ENCODE measurements around the gene MAP7D3. TPM values are rescaled to one million over a fixed set of nuclear protein-coding genes. Genes with fewer than 3 reads are reported as not detected.

The MAP7D3 gene
- total RNA-seq, 1 donor from 2014 or later = 6.6 TPM

DNA sequence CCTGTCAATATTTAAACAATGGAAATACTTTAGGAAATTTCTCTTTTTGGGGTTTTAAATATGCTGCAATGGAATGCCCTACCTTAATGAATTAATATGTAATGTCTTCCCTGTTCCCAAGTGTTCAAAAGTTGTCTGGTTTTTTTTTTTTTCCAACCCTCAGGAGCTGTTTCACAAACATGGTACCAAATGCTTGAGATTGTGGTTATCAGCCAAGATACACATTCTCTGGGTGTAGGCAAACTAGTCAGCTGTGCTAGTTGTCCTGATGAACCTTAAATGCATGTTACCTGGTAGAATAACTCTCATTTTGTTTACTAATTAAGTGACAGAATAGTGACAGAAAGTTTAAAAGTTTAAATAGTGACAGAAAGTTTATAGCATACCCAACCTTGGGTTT is 53.2 kb downstream of the MAP7D3 start:
- H3K4me3 Mint-ChIP-seq (ENCODE audit: unreplicated experiment) = no peak overlapping the region
- H3K36me3 Mint-ChIP-seq (ENCODE audit: low read depth, unreplicated experiment) = no peaks in the 10 kb centered on the region
- TF ChIP-seq, protein P1, sequence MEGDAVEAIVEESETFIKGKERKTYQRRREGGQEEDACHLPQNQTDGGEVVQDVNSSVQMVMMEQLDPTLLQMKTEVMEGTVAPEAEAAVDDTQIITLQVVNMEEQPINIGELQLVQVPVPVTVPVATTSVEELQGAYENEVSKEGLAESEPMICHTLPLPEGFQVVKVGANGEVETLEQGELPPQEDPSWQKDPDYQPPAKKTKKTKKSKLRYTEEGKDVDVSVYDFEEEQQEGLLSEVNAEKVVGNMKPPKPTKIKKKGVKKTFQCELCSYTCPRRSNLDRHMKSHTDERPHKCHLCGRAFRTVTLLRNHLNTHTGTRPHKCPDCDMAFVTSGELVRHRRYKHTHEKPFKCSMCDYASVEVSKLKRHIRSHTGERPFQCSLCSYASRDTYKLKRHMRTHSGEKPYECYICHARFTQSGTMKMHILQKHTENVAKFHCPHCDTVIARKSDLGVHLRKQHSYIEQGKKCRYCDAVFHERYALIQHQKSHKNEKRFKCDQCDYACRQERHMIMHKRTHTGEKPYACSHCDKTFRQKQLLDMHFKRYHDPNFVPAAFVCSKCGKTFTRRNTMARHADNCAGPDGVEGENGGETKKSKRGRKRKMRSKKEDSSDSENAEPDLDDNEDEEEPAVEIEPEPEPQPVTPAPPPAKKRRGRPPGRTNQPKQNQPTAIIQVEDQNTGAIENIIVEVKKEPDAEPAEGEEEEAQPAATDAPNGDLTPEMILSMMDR (IDR thresholded peaks at IDR 0.05; ENCODE audit: unreplicated experiment) = no peak
- no peak overlapping the region for H3K27ac Mint-ChIP-seq (ENCODE audit: unreplicated experiment)
- peaks cover 10% of the 10 kb centered on the region for H3K4me1 Mint-ChIP-seq (ENCODE audit: unreplicated experiment)
- no peak for DNase-seq (ENCODE audit: low spot score)
- H3K27me3 Mint-ChIP-seq (ENCODE audit: unreplicated experiment) = peaks cover 2% of the 10 kb centered on the region
- H3K9me3 Mint-ChIP-seq (ENCODE audit: unreplicated experiment) = no peaks in the 10 kb centered on the region

DNA sequence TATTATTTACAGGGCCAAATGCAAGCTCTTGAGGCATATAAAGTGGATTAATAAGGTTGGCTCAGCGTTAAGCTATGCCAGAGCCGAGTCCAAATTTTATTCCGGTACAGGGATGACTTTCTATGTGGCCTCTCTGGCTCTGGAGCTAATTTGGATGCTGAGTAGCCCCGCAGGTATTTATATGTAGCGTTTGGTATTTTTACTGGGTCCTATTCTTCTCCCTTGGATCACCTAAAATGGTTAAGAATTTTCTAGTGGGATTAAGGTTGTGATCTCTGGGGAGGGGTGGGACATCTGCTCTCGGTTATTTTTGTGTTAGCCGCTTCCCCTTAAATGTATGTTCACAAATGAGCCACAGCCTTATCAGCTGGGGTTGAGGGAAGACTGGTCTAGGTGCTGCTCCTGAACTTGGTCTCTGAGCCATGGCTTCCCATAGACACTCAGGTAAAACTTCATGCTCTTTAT is 54.5 kb downstream of the MAP7D3 start:
- Mint-ChIP-seq H3K27ac (ENCODE audit: unreplicated experiment) (no peak overlapping the region), H3K9me3 (ENCODE audit: unreplicated experiment) (no peaks in the 10 kb centered on the region), H3K4me3 (ENCODE audit: unreplicated experiment) (no peak overlapping the region), H3K27me3 (ENCODE audit: unreplicated experiment) (peaks cover 2% of the 10 kb centered on the region), H3K4me1 (ENCODE audit: unreplicated experiment) (peaks cover 10% of the 10 kb centered on the region), H3K36me3 (ENCODE audit: low read depth, unreplicated experiment) (no peaks in the 10 kb centered on the region)
- TF ChIP-seq, protein P1 (IDR thresholded peaks at IDR 0.05; ENCODE audit: unreplicated experiment) = no peak
- no peak for DNase-seq (ENCODE audit: low spot score)

DNA sequence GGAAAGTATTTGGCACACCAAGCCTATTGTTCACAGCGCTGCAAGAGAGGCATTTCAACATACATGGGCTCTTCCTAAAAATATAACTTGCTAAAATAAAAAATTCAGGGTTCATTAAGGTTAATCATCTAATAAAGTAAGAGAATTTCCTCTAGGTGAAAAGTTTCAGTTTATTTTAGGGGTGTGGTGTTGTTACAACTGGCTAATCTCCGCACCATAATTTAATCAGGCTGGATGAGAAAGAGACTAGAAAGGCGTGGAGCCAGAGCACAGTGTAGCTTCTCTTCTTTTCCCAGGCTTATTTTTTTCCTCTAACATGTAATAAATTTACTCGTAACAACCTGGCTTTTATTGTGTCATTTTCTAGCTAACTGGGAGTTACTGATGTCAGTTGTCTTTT is 56.0 kb downstream of the MAP7D3 start:
- H3K27ac Mint-ChIP-seq (ENCODE audit: unreplicated experiment) = no peak overlapping the region
- H3K4me1 Mint-ChIP-seq (ENCODE audit: unreplicated experiment) = peaks cover 16% of the 10 kb centered on the region
- no peaks in the 10 kb centered on the region for H3K36me3 Mint-ChIP-seq (ENCODE audit: low read depth, unreplicated experiment)
- peaks cover 2% of the 10 kb centered on the region for H3K27me3 Mint-ChIP-seq (ENCODE audit: unreplicated experiment)
- TF ChIP-seq, protein P1 (IDR thresholded peaks at IDR 0.05; ENCODE audit: unreplicated experiment) = no peak
- H3K4me3 Mint-ChIP-seq (ENCODE audit: unreplicated experiment) = no peak overlapping the region
- no peak for DNase-seq (ENCODE audit: low spot score)
- H3K9me3 Mint-ChIP-seq (ENCODE audit: unreplicated experiment) = no peaks in the 10 kb centered on the region

DNA sequence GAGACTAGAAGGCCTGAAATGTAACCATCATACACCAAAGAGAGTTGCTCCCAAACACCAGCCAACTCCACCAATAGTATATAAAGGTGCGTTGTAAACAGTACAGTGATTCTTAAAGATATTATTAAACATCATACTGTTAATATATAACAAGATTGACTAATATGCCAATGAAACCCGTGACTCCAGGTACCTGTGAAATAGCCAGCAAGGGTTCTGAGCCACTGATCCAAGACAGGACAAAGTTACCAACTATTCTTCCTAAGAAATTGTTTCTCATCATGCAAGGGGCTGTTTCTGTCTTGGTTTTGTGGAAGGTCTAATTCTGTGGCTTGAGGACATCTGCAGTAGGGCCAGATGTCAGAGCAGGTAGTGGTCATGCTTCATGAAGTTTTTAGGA is 56.7 kb downstream of the MAP7D3 start:
- H3K9me3 Mint-ChIP-seq (ENCODE audit: unreplicated experiment) = no peaks in the 10 kb centered on the region
- TF ChIP-seq, protein P1 (IDR thresholded peaks at IDR 0.05; ENCODE audit: unreplicated experiment) = no peak
- no peak for DNase-seq (ENCODE audit: low spot score)
- peaks cover 16% of the 10 kb centered on the region for H3K4me1 Mint-ChIP-seq (ENCODE audit: unreplicated experiment)
- no peak overlapping the region for H3K27ac Mint-ChIP-seq (ENCODE audit: unreplicated experiment)
- no peaks in the 10 kb centered on the region for H3K36me3 Mint-ChIP-seq (ENCODE audit: low read depth, unreplicated experiment)
- peaks cover 3% of the 10 kb centered on the region for H3K27me3 Mint-ChIP-seq (ENCODE audit: unreplicated experiment)
- H3K4me3 Mint-ChIP-seq (ENCODE audit: unreplicated experiment) = no peak overlapping the region

DNA sequence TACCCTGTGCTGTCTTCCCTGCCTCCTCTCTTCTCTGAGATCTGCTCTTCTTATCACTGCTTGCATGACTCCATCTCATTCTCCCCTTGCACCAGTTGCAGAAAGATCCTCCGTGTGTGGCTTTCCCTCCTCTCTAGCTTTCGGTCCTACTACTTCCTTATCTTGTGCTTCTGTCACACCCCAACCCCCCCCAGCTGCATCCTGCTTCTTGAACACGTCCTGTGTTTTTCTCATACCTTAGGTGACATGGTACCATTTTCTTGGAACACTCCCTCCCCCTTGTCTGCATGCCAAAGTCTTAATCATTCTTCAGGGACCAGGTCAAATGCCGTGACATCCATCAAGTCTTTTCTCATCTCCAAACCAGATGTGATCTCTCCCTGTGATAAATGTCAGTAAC is 57.4 kb downstream of the MAP7D3 start:
- H3K27ac Mint-ChIP-seq (ENCODE audit: unreplicated experiment) = no peak overlapping the region
- H3K36me3 Mint-ChIP-seq (ENCODE audit: low read depth, unreplicated experiment) = no peaks in the 10 kb centered on the region

More for the DNA sequence above, 57.4 kb downstream of the MAP7D3 start:
- no peak for DNase-seq (ENCODE audit: low spot score)
- peaks cover 3% of the 10 kb centered on the region for H3K27me3 Mint-ChIP-seq (ENCODE audit: unreplicated experiment)
- TF ChIP-seq, protein P1 (IDR thresholded peaks at IDR 0.05; ENCODE audit: unreplicated experiment) = no peak
- no peaks in the 10 kb centered on the region for H3K9me3 Mint-ChIP-seq (ENCODE audit: unreplicated experiment)
- peaks cover 16% of the 10 kb centered on the region for H3K4me1 Mint-ChIP-seq (ENCODE audit: unreplicated experiment)
- H3K4me3 Mint-ChIP-seq (ENCODE audit: unreplicated experiment) = peak overlapping the region; percentile 48

Data from endothelial cell (in vitro differentiated cells).